HCEC 1CT (cell line): ENCODE data around the gene PREB.
A peak's percentile ranks its signal among the peaks of the same experiment; 100 is the strongest.

Experiments used
- DNase-seq: peaks from one replicate; pipeline ENCODE4 v3.0.0-alpha.2; 2017

PREB gene

GRCh38 chr2:27093430-27094352 is 40.7 kb downstream of the PREB start:
- DNase-seq, result no peak

- DNase-seq, result no peak
These were observed 41.6 kb downstream of the PREB start for GRCh38 chr2:27092696-27093429.

- no peak for DNase-seq
These were observed 42.4 kb downstream of the PREB start for GRCh38 chr2:27091746-27092695.

- DNase-seq, result no peak
These were observed 45.1 kb downstream of the PREB start for GRCh38 chr2:27089111-27089954.

GRCh38 chr2:27088634-27089033 is 45.8 kb downstream of the PREB start:
- no peak for DNase-seq

GRCh38 chr2:27087823-27088410 is 46.5 kb downstream of the PREB start:
- no peak for DNase-seq

GRCh38 chr2:27086724-27087593 is 47.5 kb downstream of the PREB start, which contains the start of gene KHK:
TSS of gene KHK (plus strand) at chr2:27086772. CDS start at chr2:27087260, 488 bp downstream.
- no peak for DNase-seq

- DNase-seq, result peak; percentile 87
These were observed 48.2 kb downstream of the PREB start for GRCh38 chr2:27086090-27086723.

GRCh38 chr2:27085673-27086089 is 48.8 kb downstream of the PREB start:
- peak; percentile 64 for DNase-seq

GRCh38 chr2:27085062-27085672 is 49.3 kb downstream of the PREB start:
- no peak for DNase-seq

- DNase-seq, result no peak
These were observed 50.0 kb downstream of the PREB start for GRCh38 chr2:27084297-27085061.

- no peak for DNase-seq
These were observed 50.8 kb downstream of the PREB start for GRCh38 chr2:27083410-27084296.

- no peak for DNase-seq
These were observed 51.5 kb downstream of the PREB start for GRCh38 chr2:27082773-27083409.

- DNase-seq, result no peak
These were observed 52.3 kb downstream of the PREB start for GRCh38 chr2:27081984-27082772.
